HG03432 (cell line): ENCODE measurements around the gene FAM110C.
"Not testable (repeated sequence)": the region's sequence is repeated elsewhere in the genome, so short reads cannot be mapped to it uniquely, and the experiment has no call there.

Source experiments
- ATAC-seq: cut with Tn5 transposase; IDR thresholded peaks from one replicate; pipeline ENCODE4 v1.9.1; 2021; ENCODE audit warnings: mild to moderate bottlenecking, moderate library complexity; ENCODE audit not compliant: unreplicated experiment

Gene FAM110C, protein sequence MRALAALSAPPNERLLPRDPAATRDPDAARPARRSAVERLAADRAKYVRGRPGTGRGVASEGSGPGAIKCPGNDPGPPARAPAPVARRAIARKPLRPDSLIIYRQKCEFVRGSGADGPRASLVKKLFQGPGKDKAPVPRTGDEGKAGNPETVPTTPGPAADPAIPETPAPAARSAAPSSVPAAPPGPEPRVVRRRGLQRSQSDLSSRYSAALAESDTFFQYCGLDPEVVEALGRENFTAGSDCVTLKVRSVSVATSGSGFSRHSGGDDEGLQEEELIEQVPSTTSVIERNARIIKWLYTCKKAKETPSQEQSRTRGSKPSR

DNA sequence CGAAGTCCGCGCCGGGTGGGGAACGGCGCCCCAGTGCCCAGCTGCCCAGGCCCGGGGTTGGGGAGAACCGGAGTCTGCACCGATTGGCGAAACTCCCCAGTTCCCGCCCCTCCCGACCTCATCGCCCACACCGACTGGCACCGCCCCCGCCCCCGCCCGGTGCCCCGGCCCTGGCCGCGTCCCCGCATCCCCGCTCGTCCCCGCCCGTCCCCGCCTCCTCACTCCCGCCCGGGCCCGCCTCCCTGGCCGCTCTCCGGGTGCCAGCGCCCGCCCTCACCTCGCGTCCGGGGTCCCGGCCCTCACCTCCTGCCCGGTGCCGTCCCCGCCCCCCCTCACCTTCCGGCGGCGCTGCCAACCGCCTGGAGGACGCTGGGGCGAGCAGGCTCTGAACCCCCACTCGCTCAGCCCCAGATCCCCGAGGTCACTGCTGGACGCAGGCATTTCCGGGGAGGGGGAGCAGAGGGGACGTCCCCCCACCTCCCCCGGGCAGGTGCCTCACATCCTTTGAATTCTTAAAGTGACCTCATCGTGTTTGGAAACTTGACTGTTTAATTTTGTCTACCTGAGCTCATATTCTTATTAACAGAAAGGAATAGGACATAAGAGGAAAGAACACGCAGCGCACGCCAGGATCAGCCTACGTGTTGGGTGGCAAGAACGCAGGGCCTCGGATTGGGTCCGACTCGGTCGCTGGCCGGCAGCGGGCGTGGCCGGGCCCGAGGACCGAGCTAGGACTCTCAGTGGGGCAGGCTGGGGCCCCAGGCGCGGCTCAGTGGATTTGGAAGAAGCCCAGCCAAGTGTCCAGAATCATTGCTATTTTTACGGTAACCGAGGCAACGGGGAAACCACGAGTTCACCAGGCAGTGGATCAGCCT lies at the start of gene FAM110C:
TSS of gene FAM110C (minus strand) at position 35 of the 875 bp plus-strand sequence. CDS start 120 bp downstream, outside the sequence.
- no peak for ATAC-seq

- ATAC-seq = no peak
Observed at GRCh38 chr2:92326-92725, 46.0 kb upstream of the FAM110C start.

DNA sequence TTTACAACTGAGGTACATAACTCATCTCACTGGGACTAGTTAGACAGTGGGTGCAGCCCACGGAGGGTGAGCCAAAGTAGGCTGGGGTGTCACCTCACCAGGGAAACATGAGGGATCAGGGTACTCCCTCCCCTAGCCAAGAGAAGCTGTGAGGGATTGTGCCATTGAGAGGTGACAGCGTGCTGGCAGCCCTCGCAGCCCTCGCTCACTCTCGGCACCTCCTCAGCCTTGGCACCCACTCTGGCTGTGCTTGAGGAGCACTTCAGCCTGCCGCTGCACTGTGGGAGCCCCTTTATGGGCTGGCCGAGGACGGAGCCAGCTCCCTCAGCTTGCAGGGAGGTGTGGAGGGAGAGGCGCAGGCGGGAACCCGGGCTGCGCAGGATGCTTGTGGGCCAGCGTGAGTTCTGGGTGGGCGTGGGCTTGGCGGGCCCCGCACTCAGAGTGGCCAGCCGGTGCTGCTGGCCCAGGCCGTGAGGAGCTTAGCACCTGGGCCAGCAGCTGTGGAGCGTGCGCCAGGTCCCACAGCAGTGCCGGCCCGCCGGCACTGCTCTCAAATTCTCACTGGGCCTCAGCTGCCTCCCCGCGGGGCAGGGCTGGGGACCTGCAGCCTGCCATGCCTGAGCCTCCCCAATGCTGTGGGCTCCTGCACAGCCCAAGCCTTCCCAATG lies 44.5 kb upstream of the FAM110C start:
- ATAC-seq = no peak

DNA sequence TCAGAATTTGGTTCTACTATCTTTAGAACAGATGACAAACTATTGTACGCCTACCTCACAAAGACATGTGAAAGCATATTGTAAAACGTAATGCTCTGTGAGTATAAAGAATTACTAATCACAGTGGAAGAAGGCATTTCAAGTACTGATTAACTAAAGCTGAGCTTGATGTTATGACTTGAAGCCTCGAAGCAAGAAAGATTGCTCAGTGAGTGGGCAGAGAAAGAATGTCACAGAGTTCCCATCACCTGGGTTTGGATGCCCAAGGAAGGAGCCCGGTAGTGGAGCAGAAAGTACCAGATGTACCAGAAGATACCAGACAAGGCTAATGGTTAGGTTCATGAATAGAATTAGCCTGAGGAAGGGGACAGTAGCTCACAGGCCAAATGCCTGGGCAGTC lies 39.5 kb upstream of the FAM110C start:
- ATAC-seq = no peak

- no peak for ATAC-seq
Observed at GRCh38 chr2:84121-84520, 37.8 kb upstream of the FAM110C start.

- ATAC-seq = no peak
Observed at GRCh38 chr2:80971-81736, 34.8 kb upstream of the FAM110C start.

- ATAC-seq = no peak
Observed at GRCh38 chr2:80378-80777, 34.1 kb upstream of the FAM110C start.

DNA sequence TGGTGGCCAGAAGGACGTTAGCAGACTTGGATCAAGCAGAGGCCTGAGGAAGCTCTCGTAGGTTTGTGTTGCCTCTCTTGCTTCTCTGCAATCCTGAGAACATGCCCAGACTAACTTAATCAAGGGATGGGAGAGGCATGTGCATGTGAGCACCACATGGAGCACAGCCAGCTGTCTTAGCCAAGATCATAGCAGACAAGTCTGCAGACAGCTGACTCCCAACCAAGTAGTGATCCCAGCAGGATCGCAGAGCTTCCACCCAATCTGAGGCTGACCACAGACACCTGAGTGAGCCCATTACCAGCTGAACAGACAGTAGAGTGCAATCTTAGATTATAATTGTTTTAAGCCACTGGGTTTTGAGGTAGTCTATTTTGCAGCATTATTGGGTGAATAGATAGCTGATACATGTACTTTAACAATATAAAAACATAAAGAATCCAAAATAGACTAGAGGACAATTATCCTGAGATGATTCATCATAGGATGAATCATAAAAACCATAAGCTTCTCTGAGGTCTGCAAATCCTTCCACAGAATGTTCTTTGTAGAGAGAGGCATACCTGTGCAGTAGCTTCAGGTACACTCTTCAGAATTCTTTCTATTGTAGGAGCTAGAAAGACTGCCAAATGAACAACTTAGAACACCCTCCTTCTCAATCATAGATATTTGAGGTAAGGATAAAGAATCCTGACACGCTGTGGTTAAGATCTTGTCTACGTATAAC lies 25.2 kb upstream of the FAM110C start:
- ATAC-seq = no peak

DNA sequence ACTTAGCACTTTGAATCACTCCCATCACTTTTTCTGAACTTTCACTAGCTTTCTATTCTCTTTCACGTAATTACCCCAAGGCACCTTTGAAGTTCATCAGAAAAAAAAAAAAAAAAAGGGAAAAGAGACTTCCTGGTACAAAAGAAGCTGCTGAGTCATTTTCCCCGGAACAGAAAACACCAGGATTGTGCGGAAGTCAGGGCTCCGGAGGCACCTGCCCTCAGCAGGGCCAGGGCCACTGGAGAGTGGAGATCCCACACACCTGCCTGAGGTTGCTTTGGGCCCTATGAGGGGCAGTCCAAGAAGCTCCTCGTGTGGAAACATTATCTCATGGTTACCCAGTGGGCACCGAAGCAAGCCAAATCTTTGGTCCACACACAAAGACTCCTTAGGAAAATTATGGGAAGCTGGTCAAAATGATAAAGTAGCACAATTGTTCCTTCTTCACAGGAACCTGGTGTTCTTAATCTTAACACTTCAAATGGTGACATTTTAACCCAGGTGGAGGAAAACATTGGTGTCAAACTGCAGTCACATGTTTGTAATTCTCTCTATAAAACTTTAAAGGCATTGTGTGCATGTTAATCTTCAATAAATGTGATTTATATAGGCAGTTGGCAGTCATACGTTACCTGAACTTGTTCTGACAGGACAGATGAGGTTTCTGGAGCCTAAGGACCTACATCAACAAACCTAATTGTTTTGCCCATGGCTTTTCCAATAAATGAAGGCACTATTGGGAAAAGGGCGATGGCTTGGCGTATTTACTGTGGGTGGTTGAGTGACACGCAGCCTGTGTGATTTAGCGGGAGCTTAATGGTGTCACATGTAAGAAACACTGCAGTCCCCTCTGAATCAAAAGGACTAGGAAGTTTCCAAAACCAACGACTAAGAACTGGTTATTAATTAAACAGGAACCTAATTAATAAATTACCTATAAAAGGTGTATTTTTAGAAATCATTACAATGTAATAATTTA lies 23.4 kb upstream of the FAM110C start:
- no peak for ATAC-seq

DNA sequence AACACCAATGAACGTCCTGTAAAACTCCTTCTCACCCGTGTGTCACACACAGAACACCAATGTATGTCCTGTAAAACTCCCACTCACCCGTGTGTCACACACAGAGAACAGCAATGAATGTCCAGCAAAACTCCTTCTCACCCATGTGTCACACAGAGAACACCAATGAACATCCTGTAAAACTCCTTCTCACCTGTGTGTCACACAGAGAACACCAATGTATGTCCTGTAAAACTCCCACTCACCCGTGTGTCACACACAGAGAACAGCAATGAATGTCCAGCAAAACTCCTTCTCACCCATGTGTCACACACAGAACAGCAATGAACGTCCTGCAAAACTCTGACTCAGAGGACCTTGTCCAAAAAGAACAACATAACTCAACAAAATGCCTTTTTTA lies 22.3 kb upstream of the FAM110C start:
- not testable (repeated sequence) for ATAC-seq

DNA sequence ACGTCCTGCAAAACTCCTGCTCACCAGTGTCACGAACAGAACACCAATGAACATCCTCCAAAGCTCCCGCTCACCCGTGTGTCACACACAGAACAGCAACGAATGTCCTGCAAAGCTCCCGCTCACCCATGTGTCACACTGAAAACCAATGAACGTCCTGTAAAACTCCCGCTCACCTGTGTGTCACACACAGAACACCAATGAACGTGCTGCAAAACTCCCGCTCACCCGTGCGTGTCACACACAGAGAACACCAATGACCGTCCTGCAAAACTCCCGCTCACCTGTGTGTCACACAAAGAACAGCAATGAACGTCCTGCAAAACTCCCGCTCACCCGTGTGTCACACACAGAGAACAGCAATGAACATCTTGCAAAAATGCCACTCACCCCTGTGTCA lies 20.5 kb upstream of the FAM110C start:
- ATAC-seq = no peak

DNA sequence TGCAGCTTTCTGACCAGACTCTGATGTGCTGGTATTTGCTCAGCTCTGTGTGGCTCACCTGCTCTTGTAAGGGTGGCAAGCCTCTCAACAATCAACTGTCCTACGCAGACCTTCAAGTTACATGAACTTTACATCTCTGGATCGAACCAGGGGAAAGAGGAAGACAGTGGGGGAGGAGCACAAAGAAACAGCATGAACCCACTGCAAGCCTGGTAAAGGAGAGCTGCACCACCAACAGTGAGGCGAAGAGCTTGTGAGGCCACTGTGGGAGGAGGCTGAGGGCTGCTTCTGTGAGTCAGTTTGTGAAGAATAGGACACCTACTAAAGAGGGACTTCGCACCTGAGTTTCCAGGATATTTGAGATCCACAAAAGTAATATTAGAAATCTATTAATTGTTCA lies 18.8 kb upstream of the FAM110C start:
- no peak for ATAC-seq

GRCh38 chr2:55587-56448 lies 9.5 kb upstream of the FAM110C start:
- ATAC-seq = no peak

- ATAC-seq = no peak
Observed at GRCh38 chr2:51613-52012, 5.3 kb upstream of the FAM110C start.

- ATAC-seq = no peak
Observed at GRCh38 chr2:47737-48136, 1.4 kb upstream of the FAM110C start.

GRCh38 chr2:47346-47725 lies 1.0 kb upstream of the FAM110C start:
- no peak for ATAC-seq

DNA sequence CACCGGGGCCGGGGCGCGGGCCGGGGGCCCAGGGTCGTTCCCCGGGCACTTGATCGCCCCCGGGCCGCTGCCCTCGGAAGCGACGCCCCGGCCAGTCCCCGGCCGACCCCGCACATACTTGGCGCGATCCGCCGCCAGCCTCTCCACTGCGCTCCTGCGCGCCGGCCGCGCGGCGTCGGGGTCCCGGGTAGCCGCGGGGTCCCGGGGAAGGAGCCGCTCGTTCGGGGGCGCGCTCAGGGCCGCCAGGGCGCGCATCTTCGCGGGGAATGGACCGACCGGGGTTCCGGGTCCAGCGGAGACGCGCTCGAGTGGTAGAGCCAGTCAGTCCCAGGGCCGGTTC lies 204 bp downstream of the FAM110C start:
- no peak for ATAC-seq
